Hepatic stellate cell (primary cell): ENCODE results near the gene MR1.
"Not testable (repeated sequence)": the region's sequence is repeated elsewhere in the genome, so short reads cannot be mapped to it uniquely, and the experiment has no call there.

Source experiments
- DNase-seq: peaks from one replicate; pipeline ENCODE4 v3.0.0; 2011; ENCODE audit warnings: low spot score

The MR1 gene

GRCh38 chr1:181032535-181032934, 1.2 kb upstream of the MR1 start:
- no peak for DNase-seq

GRCh38 chr1:181033128-181033798, 520 bp upstream of the MR1 start:
- DNase-seq, result no peak

GRCh38 chr1:181035210-181035609, 1.4 kb downstream of the MR1 start:
- DNase-seq, result not testable (repeated sequence)

GRCh38 chr1:181036107-181036836, 2.5 kb downstream of the MR1 start:
- no peak for DNase-seq

GRCh38 chr1:181037386-181037785, 3.6 kb downstream of the MR1 start:
- DNase-seq, result no peak

GRCh38 chr1:181038399-181038873, 4.7 kb downstream of the MR1 start:
- peak; percentile 81 for DNase-seq

GRCh38 chr1:181040284-181040865, 6.6 kb downstream of the MR1 start:
- DNase-seq, result no peak

- DNase-seq, result no peak
These were observed 9.5 kb downstream of the MR1 start for GRCh38 chr1:181043025-181043888.

GRCh38 chr1:181044449-181044966, 10.7 kb downstream of the MR1 start:
- no peak for DNase-seq

GRCh38 chr1:181045946-181046345, 12.2 kb downstream of the MR1 start:
- not testable (repeated sequence) for DNase-seq

GRCh38 chr1:181049378-181049777, 15.6 kb downstream of the MR1 start:
- DNase-seq, result no peak

GRCh38 chr1:181050922-181051321, 17.1 kb downstream of the MR1 start:
- no peak for DNase-seq

- DNase-seq, result no peak
These were observed 22.8 kb downstream of the MR1 start for GRCh38 chr1:181056560-181056959.

GRCh38 chr1:181057079-181057478, 23.3 kb downstream of the MR1 start:
- DNase-seq, result peak; percentile 55

- DNase-seq, result no peak
These were observed 25.7 kb downstream of the MR1 start for GRCh38 chr1:181059435-181059834.

GRCh38 chr1:181060066-181060465, 26.3 kb downstream of the MR1 start:
- no peak for DNase-seq

GRCh38 chr1:181060947-181061346, 27.2 kb downstream of the MR1 start:
- DNase-seq, result not testable (repeated sequence)

GRCh38 chr1:181061487-181061886, 27.7 kb downstream of the MR1 start:
- DNase-seq, result no peak

GRCh38 chr1:181061891-181062835, 28.4 kb downstream of the MR1 start:
- no peak for DNase-seq

GRCh38 chr1:181062836-181063428, 29.1 kb downstream of the MR1 start:
- no peak for DNase-seq
